SHP77 (cell line): ENCODE measurements around the gene SMG5.

Experiments
- DNase-seq, 2 experiments: peaks; one replicate each; lab custom pipeline; 2025; lab: John Stamatoyannopoulos, UW

Gene SMG5

DNA sequence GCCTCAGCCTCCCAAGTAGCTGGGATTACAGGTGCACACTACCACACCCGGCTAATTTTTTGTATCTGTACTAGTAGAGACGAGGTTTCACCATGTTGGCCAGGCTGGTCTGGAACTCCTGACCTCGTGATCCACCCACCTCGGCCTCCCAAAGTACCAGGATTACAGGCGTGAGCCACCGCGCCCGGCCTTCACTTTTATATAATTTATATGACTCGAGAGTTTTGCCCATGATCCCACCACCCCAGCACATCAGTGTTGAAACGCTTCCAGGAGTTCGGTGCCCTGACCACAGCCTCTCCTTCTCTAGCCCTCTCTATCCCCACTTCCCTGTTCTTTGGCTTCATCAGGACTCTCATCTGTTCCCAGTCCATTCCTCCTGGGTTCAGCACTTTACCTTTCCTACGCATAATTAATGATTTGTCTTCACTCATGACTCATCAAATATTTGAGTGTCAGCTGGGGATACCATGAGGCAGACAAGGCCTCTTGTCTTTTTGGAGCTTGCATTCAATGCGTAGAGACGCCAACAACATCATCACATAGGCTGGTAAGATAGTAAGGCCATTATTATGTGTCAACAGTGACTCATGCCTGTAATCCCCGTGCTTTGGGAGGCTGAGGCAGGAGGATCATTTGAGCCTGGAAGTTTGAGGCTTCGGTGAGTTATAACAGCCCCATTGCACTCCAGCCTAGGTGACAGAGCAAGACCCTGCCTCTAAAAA, 68.4 kb downstream of the SMG5 start:
- DNase-seq: peak; percentile 15 to 49

DNA sequence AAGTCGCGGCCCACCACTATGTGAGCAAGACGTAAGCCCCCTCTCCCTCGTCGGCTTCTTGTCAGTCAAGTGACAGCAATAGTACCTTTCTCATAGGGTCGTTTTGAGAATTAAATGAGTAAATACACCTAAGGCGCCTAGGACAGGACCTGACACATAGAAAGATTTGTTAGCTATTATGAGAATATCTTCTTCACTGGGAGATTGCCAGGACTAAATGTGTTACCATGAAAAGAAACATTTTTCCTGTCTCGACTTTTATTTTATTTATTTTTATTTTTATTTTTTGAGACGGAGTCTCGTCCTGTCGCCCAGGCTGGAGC, 69.0 kb downstream of the SMG5 start:
- no peak for DNase-seq

DNA sequence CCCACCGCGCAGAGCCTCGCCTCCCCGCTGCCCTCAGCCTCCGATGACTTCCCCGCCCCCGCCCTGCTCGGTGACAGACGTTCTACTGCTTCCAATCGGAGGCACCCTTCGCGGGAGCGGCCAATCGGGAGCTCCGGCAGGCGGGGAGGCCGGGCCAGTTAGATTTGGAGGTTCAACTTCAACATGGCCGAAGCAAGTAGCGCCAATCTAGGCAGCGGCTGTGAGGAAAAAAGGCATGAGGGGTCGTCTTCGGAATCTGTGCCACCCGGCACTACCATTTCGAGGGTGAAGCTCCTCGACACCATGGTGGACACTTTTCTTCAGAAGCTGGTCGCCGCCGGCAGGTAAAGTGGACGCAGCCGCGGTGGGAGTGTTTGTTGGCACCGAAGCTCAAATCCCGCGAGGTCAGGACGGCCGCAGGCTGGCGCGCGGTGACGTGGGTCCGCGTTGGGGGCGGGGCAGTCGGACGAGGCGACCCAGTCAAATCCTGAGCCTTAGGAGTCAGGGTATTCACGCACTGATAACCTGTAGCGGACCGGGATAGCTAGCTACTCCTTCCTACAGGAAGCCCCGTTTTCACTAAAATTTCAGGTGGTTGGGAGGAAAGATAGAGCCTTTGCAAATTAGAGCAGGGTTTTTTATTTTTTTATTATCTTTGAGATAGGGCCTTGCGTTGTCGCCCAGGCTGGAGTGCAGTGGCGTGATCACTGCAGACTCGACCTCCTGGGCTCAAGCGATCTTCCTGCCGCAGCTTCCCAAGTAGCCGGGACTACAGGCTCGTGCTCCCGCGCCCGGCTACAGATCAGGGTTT, 69.6 kb downstream of the SMG5 start, which contains the start of gene PMF1:
Gene PMF1 (plus strand): TSS at position 175 of the 811 bp plus-strand sequence. CDS start 9 bp downstream, at position 184.
- DNase-seq: peak; percentile 99 to 100

DNA sequence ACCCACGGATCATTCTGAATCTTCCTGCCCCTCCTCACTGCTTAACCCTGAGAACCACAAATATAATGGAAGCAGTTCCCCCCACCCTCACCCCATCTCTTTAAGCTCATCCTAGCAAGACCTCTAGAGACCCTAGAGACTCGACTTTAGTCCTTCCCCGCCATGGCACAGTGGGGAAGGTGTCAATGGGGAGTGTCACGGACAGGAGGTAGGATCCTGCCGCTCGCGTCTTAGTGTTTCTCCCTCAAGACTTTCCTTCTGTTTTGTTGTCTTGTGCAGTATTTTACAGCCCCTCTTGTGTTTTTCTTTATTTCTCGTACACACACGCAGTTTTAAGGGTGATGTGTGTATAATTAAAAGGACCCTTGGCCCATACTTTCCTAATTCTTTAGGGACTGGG, 70.5 kb downstream of the SMG5 start:
- DNase-seq: no peak

DNA sequence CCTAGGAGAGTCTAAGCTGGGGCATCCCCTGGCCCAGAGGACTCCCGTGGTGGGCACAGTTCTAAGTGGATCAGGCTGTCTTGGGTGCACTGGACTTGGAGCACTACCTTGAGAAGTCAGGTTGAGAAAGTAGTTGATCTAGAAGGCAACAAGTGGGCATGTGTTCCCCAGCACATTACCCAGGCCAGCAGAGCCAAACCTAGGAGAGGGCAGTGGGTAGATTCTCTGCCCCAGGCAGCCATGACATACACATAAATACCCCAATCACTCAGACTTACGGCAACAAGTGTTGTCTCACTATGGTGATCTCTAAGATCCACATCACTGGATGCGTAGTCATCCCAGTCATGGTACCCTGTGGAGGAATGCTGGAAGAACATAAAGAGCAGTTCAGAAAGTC, 71.4 kb downstream of the SMG5 start:
- DNase-seq: no peak

DNA sequence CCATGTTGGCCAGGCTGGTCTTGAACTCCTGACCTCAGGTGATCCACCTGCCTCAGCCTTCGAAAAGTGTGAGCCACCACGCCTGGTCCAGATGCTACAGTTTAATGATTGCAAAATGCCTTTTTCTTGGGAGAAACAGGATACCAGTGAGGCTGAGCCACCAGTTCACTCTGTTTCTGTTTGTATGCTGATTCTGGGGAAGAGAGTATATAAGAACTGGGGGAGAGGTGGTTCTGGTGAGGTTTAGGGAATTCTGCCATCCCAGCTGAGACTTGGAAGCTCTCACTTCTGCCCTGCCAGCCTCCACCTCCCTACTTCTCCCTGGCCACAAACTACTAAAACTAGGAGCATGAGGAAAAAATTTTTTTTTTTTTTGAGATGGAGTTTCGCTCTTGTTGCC, 77.9 kb downstream of the SMG5 start:
- no peak for DNase-seq

DNA sequence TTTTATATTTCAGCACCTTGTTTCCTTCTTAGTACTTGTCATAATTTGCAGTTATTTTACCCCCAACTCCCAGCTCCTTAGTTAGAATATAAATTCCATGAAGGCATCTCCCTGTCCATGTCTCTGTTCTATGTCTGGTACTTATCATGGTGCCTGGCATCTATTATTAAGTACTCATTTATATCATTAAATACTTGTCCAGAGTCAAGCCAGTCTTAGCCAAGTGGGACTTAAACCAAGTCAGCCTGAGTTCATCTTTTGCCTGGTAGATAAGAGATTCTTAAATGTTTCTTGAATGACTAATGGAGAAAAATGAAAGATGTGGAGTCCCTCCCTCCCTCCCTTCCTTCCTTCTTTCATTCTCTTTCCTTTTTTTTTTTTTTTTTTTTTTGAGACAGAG, 79.3 kb downstream of the SMG5 start:
- no peak for DNase-seq

DNA sequence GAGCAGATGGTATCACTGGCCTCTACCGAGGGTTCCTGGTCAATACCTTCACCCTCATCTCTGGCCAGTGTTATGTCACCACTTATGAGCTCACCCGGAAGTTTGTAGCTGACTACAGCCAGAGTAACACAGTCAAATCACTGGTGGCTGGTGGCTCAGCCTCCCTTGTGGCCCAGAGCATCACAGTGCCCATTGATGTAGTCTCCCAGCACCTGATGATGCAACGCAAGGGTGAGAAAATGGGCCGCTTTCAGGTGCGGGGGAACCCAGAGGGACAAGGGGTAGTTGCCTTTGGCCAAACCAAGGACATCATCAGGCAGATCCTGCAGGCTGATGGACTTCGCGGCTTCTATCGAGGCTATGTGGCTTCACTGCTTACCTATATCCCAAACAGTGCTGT, 82.6 kb downstream of the SMG5 start:
- DNase-seq: no peak
